ENCODE data around the gene SORBS1.

Gene SORBS1

DNA sequence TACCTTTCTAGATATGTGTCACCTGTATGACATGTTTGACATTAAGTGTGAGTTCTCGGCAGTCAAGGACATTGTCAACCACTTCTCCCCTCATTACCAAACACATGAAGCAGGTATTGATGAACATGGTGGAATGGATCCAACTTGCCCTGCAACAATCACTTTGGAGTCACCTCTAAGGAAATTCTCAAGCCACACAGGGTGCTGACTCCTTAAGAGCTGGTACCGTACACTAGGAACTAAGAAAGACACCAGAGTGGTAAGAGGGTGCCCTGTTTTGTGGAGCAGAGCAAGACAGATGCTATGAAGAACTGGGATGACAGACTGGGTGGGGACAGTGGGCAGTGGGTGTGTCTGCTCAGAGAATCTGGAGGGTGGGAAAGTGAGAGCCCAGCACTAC is 17.4 kb upstream of the SORBS1 start:
- no peaks in the 10 kb centered on the region for H3K4me1 ChIP-seq (ENCODE audit: low read length)
- H3K79me2 ChIP-seq (ENCODE audit: low read length), result no peaks in the 10 kb centered on the region
- no peak overlapping the region for H3K9ac ChIP-seq (ENCODE audit: low read length)
- H3K36me3 ChIP-seq (replicated peaks; ENCODE audit: insufficient read depth, low read length), result no peaks in the 10 kb centered on the region
- no peaks in the 10 kb centered on the region for H4K20me1 ChIP-seq (ENCODE audit: insufficient read depth, low read length)
- no peak overlapping the region for H2AFZ ChIP-seq (ENCODE audit: low read length)
- no peaks in the 10 kb centered on the region for H3K27me3 ChIP-seq (replicated peaks; ENCODE audit: insufficient read depth, low read length)
- no peak for DNase-seq
- TF ChIP-seq, protein P1, sequence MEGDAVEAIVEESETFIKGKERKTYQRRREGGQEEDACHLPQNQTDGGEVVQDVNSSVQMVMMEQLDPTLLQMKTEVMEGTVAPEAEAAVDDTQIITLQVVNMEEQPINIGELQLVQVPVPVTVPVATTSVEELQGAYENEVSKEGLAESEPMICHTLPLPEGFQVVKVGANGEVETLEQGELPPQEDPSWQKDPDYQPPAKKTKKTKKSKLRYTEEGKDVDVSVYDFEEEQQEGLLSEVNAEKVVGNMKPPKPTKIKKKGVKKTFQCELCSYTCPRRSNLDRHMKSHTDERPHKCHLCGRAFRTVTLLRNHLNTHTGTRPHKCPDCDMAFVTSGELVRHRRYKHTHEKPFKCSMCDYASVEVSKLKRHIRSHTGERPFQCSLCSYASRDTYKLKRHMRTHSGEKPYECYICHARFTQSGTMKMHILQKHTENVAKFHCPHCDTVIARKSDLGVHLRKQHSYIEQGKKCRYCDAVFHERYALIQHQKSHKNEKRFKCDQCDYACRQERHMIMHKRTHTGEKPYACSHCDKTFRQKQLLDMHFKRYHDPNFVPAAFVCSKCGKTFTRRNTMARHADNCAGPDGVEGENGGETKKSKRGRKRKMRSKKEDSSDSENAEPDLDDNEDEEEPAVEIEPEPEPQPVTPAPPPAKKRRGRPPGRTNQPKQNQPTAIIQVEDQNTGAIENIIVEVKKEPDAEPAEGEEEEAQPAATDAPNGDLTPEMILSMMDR (IDR thresholded peaks at IDR 0.05; ENCODE audit: low read length), result no peak
- TF ChIP-seq EZH2phosphoT487 (IDR thresholded peaks at IDR 0.05; ENCODE audit: low read length) (no peak), EZH2 (optimal IDR thresholded peaks at IDR 0.05; ENCODE audit: low read depth, low read length) (no peak)
- H3K4me2 ChIP-seq (ENCODE audit: low read depth, low read length), result no peak overlapping the region
- H3K9me3 ChIP-seq (replicated peaks; ENCODE audit: insufficient read depth, low read length), result no peaks in the 10 kb centered on the region
- H3K27ac ChIP-seq (ENCODE audit: low read length), result no peak overlapping the region
- no peak overlapping the region for H3K4me3 ChIP-seq (ENCODE audit: low read length)
- no peaks in the 10 kb centered on the region for H3K9me2 ChIP-seq (replicated peaks; ENCODE audit: insufficient read depth, low read length)
- H3F3A ChIP-seq (ENCODE audit: insufficient read depth, low read length), result no peaks in the 10 kb centered on the region

DNA sequence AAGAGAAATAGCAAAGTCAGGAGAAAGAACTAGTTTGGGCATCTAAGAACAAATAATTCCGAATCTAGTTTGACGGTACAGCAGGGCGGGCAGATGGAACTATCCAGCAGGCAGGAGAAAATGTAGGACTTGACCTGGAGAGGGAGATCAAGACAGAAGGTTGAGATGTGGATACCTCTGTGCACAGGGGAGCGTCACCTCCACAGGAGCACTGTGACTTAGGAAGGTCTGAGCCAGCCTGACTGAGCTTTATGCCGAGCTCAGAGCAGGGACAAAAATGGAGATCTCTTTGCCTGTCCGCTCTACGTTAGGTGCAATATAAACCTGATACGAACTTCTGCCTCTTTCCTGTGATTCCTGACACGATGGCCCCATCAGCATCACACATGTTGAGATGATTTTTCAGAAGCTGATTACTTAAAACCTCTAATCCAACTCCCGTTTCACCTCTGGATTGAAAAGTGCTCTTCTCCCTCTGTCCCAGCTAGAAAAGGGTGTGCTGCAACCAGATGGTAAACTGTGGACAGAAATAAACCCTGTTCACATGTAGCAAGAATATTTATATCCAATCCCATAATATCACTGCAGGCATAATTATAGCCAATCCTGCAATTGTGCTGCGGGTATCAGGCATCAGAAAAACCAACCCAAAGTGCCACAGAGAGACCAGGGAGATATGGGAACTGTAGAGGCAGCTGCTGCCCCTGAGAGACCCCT is 13.6 kb upstream of the SORBS1 start:
- no peak overlapping the region for H3K9ac ChIP-seq (ENCODE audit: low read length)
- TF ChIP-seq EZH2 (optimal IDR thresholded peaks at IDR 0.05; ENCODE audit: low read depth, low read length) (no peak), EZH2phosphoT487 (IDR thresholded peaks at IDR 0.05; ENCODE audit: low read length) (no peak)
- TF ChIP-seq, protein P1 (IDR thresholded peaks at IDR 0.05; ENCODE audit: low read length), result no peak
- H3K9me3 ChIP-seq (replicated peaks; ENCODE audit: insufficient read depth, low read length), result no peaks in the 10 kb centered on the region
- H3K4me1 ChIP-seq (ENCODE audit: low read length), result no peaks in the 10 kb centered on the region
- no peak overlapping the region for H3K27ac ChIP-seq (ENCODE audit: low read length)
- no peaks in the 10 kb centered on the region for H3F3A ChIP-seq (ENCODE audit: insufficient read depth, low read length)
- H3K79me2 ChIP-seq (ENCODE audit: low read length), result no peaks in the 10 kb centered on the region
- no peaks in the 10 kb centered on the region for H3K9me2 ChIP-seq (replicated peaks; ENCODE audit: insufficient read depth, low read length)
- no peak for DNase-seq
- H3K36me3 ChIP-seq (replicated peaks; ENCODE audit: insufficient read depth, low read length), result no peaks in the 10 kb centered on the region
- no peaks in the 10 kb centered on the region for H4K20me1 ChIP-seq (ENCODE audit: insufficient read depth, low read length)
- H3K27me3 ChIP-seq (replicated peaks; ENCODE audit: insufficient read depth, low read length), result no peaks in the 10 kb centered on the region
- no peak overlapping the region for H3K4me2 ChIP-seq (ENCODE audit: low read depth, low read length)
- no peak overlapping the region for H3K4me3 ChIP-seq (ENCODE audit: low read length)
- no peak overlapping the region for H2AFZ ChIP-seq (ENCODE audit: low read length)

DNA sequence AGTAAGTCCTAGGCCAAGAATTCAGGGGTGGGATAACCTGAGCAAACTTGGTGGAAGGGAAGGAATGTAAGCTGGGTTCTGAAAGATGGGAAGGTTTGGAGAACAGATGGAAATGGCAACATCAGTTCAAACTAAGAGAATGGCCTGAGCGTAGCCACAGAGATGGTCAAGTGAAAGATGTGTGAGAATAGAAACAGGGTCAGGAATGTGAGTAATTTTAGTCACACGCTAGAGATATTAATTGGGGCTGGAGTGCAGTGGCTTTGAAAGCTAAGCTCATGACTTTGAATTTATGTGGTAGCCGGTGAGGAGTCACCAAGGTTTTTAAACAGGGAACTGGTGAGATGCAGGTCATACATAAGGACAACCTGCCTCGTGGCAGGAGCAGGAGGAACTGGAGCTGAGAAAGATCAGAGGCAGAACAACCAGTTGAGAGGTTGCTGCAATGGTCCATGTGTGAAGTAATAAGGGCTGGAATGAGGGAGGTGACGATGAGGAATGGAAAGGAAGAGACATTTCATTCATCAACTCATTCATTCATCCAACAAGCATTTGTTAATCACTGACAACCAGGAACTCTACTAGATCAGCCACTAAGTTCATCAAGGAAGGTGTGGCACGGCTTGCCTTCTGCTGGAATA is 12.9 kb upstream of the SORBS1 start:
- Histone ChIP-seq H3K4me3 (ENCODE audit: low read length) (no peak overlapping the region), H3K9me3 (replicated peaks; ENCODE audit: insufficient read depth, low read length) (no peaks in the 10 kb centered on the region), H3K4me2 (ENCODE audit: low read depth, low read length) (no peak overlapping the region), H3K27me3 (replicated peaks; ENCODE audit: insufficient read depth, low read length) (no peaks in the 10 kb centered on the region), H3K79me2 (ENCODE audit: low read length) (no peaks in the 10 kb centered on the region), H3K27ac (ENCODE audit: low read length) (no peak overlapping the region), H3K9ac (ENCODE audit: low read length) (no peak overlapping the region), H3K36me3 (replicated peaks; ENCODE audit: insufficient read depth, low read length) (no peaks in the 10 kb centered on the region), H2AFZ (ENCODE audit: low read length) (no peak overlapping the region), H3F3A (ENCODE audit: insufficient read depth, low read length) (no peaks in the 10 kb centered on the region), H4K20me1 (ENCODE audit: insufficient read depth, low read length) (no peaks in the 10 kb centered on the region), H3K9me2 (replicated peaks; ENCODE audit: insufficient read depth, low read length) (no peaks in the 10 kb centered on the region), H3K4me1 (ENCODE audit: low read length) (no peaks in the 10 kb centered on the region)
- no peak for TF ChIP-seq EZH2phosphoT487 (IDR thresholded peaks at IDR 0.05; ENCODE audit: low read length)
- TF ChIP-seq, protein P1 (IDR thresholded peaks at IDR 0.05; ENCODE audit: low read length), result no peak
- no peak for TF ChIP-seq EZH2 (optimal IDR thresholded peaks at IDR 0.05; ENCODE audit: low read depth, low read length)
- DNase-seq, result no peak
